Stimulated activated CD4-positive, alpha-beta T cell treated with anti-CD3 and anti-CD28 coated beads, Interleukin-12 subunit alpha, Interleukin-12 subunit beta, amount 100 ng/mL, for 48 hours (primary cell): ENCODE data around the gene GAD1.
A peak's percentile ranks its signal among the peaks of the same experiment; 100 is the strongest.

Source experiments
- DNase-seq, 3 donors: peaks; one replicate each; pipeline ENCODE4 v3.0.0-alpha.2; 2020; ENCODE audit warnings: low read depth in 2 of 3, low spot score in 1 of 3

The GAD1 gene

DNA sequence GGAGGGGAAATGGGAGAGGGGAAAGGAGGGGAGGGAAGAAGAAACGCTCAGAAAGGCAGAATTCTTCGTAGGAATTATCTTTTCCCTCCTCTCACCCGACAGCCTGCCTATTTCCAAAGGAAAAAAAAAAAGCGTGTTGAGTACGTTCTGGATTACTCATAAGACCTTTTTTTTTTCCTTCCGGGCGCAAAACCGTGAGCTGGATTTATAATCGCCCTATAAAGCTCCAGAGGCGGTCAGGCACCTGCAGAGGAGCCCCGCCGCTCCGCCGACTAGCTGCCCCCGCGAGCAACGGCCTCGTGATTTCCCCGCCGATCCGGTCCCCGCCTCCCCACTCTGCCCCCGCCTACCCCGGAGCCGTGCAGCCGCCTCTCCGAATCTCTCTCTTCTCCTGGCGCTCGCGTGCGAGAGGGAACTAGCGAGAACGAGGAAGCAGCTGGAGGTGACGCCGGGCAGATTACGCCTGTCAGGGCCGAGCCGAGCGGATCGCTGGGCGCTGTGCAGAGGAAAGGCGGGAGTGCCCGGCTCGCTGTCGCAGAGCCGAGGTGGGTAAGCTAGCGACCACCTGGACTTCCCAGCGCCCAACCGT is at the start of gene GAD1:
TSS of gene GAD1 (plus strand) at position 384 of the 589 bp plus-strand sequence. CDS start 1,705 bp downstream, outside the sequence.
- peak; percentile 40 to 60 (median 57) for DNase-seq

DNA sequence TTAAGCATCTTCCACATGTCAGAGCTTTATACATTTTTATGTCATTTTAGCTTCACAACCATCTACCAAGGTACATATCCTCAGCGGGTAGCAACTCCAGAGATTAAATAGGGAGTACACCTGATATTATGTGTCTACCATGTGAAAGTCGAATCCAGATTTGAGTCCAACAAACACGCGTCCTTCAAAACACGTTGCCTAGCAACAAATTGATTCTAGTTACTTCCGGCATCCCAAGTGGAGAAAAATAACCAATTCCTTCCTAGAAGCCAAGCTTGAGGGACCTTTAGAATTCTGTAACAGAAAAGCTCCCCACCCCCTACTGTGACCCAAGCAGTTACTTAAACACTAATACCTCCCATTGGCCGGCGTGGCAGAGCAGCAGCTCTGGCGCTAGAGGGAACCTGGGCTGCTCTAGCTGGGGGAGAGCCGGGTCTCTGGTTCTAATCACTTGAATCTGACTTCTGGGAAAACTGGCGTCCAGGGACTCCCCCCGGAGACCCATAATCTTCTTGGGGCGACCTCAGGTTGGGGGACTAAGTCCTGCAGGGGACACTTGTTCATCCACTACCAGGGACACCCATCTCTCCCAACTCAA is 46.6 kb upstream of the GAD1 start, which contains the start of gene ERICH2:
TSS of gene ERICH2 (plus strand) at position 371 of the 598 bp plus-strand sequence. CDS start 304 bp downstream, outside the sequence.
- DNase-seq = peak in 2 of 3 donors; percentile 22 to 26

- DNase-seq = peak; percentile 29 to 59 (median 45)
Observed at GRCh38 chr2:170770606-170771420, 45.9 kb upstream of the GAD1 start.

DNA sequence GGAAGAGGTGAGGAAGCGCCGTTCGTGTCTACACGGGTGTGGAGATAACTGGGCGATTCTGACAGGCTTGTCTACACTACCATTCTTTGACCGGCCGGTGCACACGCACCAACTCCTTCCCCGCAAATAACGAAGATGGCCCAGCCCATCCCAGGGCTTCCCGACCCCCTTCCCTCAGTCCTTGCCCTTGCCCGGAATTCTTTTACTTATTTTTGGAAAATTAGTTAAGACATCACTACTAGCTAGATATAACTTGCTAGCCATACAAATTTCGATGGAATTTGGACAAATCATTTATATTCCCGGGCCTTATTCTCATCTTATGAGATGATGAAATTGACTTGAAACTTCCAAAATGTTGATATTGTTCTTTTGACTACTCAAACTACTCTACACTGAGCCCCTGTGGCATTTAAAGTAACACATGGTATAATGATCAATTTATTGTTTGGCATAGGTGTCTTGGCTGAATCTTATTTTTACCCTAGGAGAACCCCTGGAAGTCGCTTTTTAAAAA is 45.2 kb upstream of the GAD1 start:
- DNase-seq = no peak

DNA sequence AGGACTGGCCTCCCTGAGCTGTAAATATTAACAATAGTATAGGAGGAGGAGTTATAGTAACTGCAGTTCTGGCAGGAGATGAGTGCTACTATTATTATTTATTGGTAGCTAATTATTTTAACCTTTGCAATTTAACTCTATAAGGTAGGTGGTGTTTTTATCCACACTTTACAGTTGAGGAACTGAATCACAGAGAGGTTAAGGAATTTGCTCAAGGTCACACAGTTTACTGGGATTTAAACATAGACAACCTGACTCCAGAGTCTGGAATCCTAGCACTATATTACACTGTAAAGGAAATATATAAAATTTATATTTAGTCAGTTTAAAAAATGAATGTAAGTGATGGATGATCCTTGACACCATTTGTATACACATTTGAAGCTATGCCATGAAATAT is 44.4 kb upstream of the GAD1 start:
- DNase-seq = no peak

GRCh38 chr2:170774074-170774473 is 42.6 kb upstream of the GAD1 start:
- no peak for DNase-seq

DNA sequence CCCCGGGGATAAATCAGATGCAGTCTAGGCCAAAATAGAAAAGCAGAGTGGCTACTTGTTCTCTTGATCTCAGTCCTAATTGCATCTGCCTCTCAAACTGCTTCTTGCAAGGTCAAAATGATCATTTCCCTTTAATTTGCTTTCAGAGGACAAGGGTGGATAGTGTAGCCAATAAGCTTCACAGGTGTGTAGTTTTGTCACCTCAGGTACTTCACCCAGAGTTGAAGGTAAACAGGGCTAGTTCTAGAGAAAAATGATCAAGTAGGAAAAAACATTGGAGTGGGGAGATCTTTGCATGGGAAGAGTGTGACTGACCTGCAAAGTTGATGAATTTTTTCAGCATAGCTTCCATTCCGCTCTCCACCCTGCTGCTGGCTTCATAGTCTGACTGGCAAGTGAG is 37.8 kb upstream of the GAD1 start:
- no peak for DNase-seq

GRCh38 chr2:170779304-170779703 is 37.4 kb upstream of the GAD1 start:
- DNase-seq = no peak

DNA sequence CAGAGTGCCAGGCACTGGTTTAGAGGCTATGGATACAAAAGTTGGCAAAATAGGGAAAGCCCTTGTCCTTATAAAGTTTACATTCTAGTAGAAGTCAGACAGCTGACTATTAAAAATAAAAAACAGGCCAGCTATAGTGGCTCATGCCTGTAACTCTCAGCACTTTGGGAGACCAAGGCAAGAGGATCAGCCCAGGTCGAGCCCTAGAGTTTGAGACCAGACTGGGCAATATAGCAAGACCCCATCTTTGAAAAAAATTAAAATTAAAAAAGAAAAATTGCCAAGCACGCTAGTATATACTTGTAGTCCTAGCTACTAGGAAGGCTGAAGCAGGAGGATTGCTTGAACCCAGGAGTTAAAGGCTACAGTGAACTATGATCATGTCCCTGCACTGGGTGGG is 34.0 kb upstream of the GAD1 start:
- no peak for DNase-seq

GRCh38 chr2:170783549-170783948 is 33.1 kb upstream of the GAD1 start:
- no peak for DNase-seq

GRCh38 chr2:170798996-170799395 is 17.7 kb upstream of the GAD1 start:
- no peak for DNase-seq

- no peak for DNase-seq
Observed at GRCh38 chr2:170806548-170806947, 10.1 kb upstream of the GAD1 start.

DNA sequence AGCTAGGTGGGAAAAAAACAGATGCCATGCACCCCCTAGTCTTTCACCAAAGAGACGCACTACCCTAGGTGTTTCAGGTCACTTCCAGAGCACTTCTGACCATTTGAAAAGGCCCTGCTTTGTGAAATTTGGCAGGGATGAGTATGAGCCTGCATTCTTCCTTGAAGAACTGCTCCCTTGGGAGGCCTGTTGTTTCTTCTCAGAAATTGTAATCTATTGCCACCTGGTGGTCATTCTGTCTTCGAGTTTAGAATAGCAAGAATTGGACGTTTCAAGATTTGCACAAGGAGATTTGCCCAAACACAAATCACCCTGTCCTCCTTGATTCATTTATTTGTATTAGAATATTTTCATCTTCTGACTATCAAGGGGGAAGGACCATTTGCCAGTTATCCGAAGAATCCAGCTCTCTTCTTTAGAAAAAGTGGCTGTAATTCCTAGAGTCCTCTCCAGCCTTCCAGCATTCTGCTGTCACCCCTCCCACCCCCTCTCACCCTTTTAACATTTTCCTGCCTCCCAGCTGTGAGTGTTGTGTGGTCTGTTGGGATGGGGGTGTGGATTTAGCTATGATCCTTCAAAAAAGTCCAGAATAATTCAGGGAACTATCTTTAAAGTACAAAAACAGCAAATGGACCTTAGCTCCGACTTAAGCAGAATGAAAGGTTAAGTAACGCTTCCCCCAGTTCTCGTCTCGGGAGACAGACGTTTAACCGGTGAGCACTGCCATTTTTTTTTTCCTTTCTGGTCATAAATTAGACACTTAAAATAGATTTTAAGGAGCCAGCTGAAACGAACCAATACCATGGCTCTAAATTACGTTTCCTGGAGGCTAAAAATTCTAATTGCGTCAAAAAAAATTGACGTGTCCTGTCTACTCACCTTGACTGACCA is 3.7 kb upstream of the GAD1 start:
- peak in 1 of 3 donors; percentile 41 for DNase-seq

GRCh38 chr2:170813611-170814532 is 2.8 kb upstream of the GAD1 start:
- no peak for DNase-seq

DNA sequence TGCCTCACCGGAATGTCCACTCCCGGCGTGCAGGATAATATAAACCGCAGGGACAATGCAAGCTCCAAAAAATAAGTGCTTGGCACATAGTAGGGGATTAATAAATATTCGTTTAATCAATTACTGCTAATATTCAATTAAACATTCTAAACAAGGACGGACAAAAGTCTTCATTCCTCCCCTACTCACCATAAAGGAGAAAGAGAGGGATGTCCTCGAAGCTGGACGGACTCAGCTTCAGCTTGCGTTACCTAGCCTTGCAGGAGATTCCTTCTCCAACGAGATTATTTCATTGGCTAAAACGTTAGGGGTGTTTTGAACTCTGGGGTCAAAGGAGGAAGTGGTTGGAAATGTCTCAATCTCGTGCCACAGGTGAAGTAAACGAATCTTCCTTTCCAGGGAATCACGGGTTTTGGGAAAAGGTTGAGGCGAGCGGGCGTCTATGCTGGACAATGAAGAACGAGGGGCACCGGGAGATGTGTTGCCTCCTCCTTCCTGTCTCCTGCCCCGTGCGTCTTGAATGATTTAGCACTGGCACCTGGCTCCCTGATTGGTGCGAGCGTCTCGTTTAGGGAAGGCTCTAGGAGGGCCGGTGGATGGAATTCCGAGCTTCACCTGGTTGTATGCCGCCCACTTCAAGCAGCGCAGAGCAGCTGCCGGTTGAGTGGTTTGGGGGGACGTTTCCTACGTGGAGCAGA is 2.0 kb upstream of the GAD1 start:
- no peak for DNase-seq

DNA sequence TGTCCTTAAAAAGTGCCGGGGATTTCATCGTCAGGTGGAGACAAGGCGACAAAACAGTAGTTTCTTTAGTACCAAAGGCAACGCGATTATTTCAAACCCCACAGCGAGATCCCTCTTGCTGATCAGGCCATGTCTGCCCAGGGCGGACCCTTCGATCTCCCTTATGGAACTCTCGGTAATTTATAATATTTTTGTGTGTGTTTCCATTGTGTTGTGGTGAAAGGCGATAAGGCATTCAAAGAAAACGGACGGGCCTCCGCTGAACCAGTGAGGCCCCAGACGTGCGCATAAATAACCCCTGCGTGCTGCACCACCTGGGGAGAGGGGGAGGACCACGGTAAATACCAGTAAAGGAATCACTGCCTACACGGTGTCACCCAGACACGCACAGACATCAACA is 1.4 kb upstream of the GAD1 start:
- DNase-seq = no peak

GRCh38 chr2:170815746-170816503 is 762 bp upstream of the GAD1 start:
- DNase-seq = peak in 2 of 3 donors; percentile 66 to 70
